ENCODE data around the gene APOBEC2.

APOBEC2 gene

GRCh38 chr6:41085182-41085581 lies 32.2 kb downstream of the APOBEC2 start:
- no peak for DNase-seq (ENCODE audit: low read depth in 2 of 2)

- no peak for DNase-seq (ENCODE audit: low read depth in 2 of 2)
Observed at GRCh38 chr6:41088451-41088850, 35.4 kb downstream of the APOBEC2 start.

GRCh38 chr6:41090841-41091761 lies 38.1 kb downstream of the APOBEC2 start:
- DNase-seq (ENCODE audit: low read depth in 2 of 2) = no peak

- DNase-seq (ENCODE audit: low read depth in 2 of 2) = no peak
Observed at GRCh38 chr6:41092421-41093140, 39.6 kb downstream of the APOBEC2 start.

- no peak for DNase-seq (ENCODE audit: low read depth in 2 of 2)
Observed at GRCh38 chr6:41093729-41094128, 40.7 kb downstream of the APOBEC2 start.

- DNase-seq (ENCODE audit: low read depth in 2 of 2) = no peak
Observed at GRCh38 chr6:41097467-41098090, 44.6 kb downstream of the APOBEC2 start.

GRCh38 chr6:41098366-41098765 lies 45.4 kb downstream of the APOBEC2 start:
- no peak for DNase-seq (ENCODE audit: low read depth in 2 of 2)

GRCh38 chr6:41100871-41101287 lies 47.9 kb downstream of the APOBEC2 start:
- DNase-seq (ENCODE audit: low read depth in 2 of 2) = no peak

GRCh38 chr6:41103847-41104246 lies 50.8 kb downstream of the APOBEC2 start:
- DNase-seq (ENCODE audit: low read depth in 2 of 2) = no peak

- no peak for DNase-seq (ENCODE audit: low read depth in 2 of 2)
Observed at GRCh38 chr6:41111017-41111416, 58.0 kb downstream of the APOBEC2 start.
